ENCODE data around the gene GOLGA8T.
"Not testable (repeated sequence)": the region's sequence is repeated elsewhere in the genome, so short reads cannot be mapped to it uniquely, and the experiment has no call there.

Gene GOLGA8T, protein sequence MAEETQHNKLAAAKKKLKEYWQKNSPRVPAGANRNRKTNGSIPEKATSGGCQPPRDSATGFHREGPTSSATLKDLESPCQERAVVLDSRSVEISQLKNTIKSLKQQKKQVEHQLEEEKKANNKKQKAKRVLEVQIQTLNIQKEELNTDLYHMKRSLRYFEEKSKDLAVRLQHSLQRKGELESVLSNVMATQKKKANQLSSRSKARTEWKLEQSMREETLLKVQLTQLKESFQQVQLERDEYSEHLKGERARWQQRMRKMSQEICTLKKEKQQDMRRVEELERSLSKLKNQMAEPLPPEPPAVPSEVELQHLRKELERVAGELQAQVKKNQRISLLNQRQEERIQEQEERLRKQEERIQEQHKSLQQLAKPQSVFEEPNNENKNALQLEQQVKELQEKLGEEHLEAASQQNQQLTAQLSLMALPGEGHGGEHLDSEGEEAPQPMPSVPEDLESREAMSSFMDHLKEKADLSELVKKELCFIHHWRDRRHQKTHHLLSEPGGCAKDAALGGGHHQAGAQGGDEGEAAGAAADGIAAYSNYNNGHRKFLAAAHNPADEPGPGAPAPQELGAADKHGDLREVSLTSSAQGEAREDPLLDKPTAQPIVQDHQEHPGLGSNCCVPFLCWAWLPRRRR

GRCh38 chr15:30134751-30135150 lies at the start of gene GOLGA8T:
GOLGA8T (plus strand) TSS chr15:30135051; CDS start chr15:30135149, 98 bp downstream.
- DNase-seq (ENCODE audit: low read depth); H3K4me3 ChIP-seq (ENCODE audit: low read depth, low read length): not testable (repeated sequence)

- not testable (repeated sequence) for DNase-seq (ENCODE audit: low read depth)
Observed at GRCh38 chr15:30097827-30098226, 37.0 kb upstream of the GOLGA8T start.

GRCh38 chr15:30102890-30103289 lies 32.0 kb upstream of the GOLGA8T start:
- not testable (repeated sequence) for H3K4me3 ChIP-seq (ENCODE audit: low read depth, low read length); DNase-seq (ENCODE audit: low read depth)

More at GRCh38 chr15:30097827-30098226, 37.0 kb upstream of the GOLGA8T start:
- H3K4me3 ChIP-seq (ENCODE audit: low read depth, low read length): not testable (repeated sequence)

DNA sequence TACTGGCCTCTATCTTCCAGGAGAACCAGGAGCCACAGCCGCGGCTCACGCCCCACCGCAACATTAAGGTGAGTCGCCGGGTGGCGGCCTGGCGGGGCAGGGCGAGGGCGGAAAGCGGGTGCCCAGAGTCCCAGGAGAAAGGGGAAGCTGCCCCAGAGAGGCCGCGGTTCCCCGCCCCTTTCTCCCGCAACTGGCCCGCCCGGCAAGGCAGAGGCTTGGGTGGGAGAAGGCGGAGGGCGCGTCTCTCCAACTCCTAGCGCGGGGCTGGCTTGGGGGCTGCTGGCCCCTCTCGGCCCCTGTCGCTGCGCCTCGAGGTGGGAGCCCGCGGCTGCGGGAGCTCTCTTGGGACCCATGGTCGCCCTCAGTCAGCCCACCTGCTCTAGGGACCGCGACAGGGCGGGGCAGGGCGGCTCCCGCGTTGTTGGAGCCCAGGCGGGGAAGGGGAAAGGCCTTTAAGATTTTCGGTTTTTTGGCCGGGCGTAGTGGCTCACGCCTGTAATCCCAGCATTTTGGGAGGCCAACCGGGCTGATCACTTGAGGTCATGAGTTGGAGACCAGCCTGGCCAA lies 30.8 kb upstream of the GOLGA8T start:
- not testable (repeated sequence) for H3K4me3 ChIP-seq (ENCODE audit: low read depth, low read length)

GRCh38 chr15:30110591-30110990 lies 24.3 kb upstream of the GOLGA8T start:
- DNase-seq (ENCODE audit: low read depth); H3K4me3 ChIP-seq (ENCODE audit: low read depth, low read length): not testable (repeated sequence)

More for the DNA sequence above, 30.8 kb upstream of the GOLGA8T start:
- DNase-seq (ENCODE audit: low read depth): not testable (repeated sequence)

GRCh38 chr15:30130066-30130465 lies 4.8 kb upstream of the GOLGA8T start:
- DNase-seq (ENCODE audit: low read depth); H3K4me3 ChIP-seq (ENCODE audit: low read depth, low read length): not testable (repeated sequence)

- not testable (repeated sequence) for DNase-seq (ENCODE audit: low read depth); H3K4me3 ChIP-seq (ENCODE audit: low read depth, low read length)
Observed at GRCh38 chr15:30143246-30143645, 8.4 kb downstream of the GOLGA8T start.

DNA sequence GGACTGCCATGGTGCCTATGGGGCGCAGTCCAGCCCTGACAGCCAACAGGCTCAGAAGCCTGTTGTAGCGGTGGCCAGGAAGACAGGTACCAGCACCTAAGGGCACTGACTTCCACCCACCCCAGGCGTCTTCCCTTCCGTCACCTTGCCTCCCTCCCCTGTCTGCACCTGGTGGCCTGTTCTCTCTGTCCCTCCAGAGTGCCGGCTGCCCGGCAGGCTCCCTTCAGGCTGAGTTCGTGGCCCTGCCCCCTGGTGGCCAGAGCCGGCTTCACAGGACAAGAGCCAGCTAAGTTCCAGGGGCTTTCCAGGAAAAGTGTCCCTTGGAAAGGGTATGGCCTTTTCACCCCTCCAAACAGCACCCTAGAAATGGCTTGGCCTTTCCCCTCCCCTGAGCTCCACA lies 15.0 kb downstream of the GOLGA8T start:
- not testable (repeated sequence) for H3K4me3 ChIP-seq (ENCODE audit: low read depth, low read length); DNase-seq (ENCODE audit: low read depth)

DNA sequence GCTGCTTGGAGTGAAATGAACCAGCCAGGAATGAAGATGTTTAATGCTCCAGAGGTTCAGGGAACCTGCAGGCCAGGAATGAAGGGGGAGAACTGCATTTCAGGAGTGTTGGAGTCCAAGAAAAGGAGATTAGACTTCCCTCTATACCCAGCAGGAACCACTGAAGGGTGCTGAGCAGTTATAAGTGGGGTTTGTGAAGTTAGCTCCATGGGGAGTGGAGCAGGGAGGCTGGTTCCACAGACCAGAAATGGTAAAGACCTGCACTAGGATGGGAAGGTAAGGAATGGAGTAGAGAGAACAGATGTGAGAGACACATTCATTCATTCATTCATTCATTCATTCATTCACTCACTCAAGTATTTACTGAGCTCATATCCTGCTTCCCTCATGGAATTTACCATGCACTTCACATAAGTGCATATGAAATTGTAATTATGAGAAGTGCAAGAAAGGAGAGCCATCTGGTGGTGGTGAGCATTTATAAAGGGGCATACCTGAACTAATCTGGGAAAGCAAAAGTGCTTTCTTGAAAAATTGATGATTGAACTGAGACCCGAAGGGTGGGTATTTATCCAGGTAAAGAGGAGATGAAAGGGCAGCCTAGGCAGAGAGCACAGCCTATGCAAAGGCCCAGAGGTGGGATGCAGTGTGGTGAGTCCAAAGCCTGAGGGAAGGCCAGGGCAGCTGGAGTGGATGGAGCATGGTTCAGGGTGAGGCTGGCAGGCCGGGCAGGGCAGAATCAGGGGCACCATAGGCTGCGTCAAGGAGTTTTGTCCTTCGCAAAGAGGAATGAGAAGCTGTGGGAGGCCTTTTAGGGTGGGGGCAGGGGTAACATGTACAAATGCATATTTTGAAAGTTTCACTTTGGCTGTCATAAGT lies 27.9 kb downstream of the GOLGA8T start:
- DNase-seq (ENCODE audit: low read depth); H3K4me3 ChIP-seq (ENCODE audit: low read depth, low read length): not testable (repeated sequence)

GRCh38 chr15:30163759-30164158 lies 28.9 kb downstream of the GOLGA8T start:
- not testable (repeated sequence) for DNase-seq (ENCODE audit: low read depth); H3K4me3 ChIP-seq (ENCODE audit: low read depth, low read length)

DNA sequence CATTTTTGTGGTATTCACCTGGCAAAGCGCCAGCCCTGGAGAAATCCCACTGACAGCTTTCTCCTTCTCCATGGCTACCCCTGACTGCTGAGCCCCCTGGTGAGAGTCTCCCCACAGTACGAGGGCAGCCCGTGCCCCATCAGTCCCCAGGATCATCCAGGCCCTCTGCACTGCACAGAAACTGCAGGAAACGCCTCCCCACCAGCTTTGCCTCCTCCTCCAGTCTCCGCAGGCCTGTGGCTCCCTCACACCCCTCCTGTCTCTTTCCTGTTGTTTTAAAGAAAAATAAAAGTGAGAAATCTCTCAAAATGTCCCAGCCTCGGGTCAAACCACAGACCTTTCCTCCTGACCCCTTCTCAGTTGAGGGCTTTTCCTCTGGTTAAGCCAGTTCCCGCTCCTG lies 29.4 kb downstream of the GOLGA8T start:
- not testable (repeated sequence) for DNase-seq (ENCODE audit: low read depth); H3K4me3 ChIP-seq (ENCODE audit: low read depth, low read length)

- DNase-seq (ENCODE audit: low read depth); H3K4me3 ChIP-seq (ENCODE audit: low read depth, low read length): not testable (repeated sequence)
Observed at GRCh38 chr15:30167403-30167802, 32.6 kb downstream of the GOLGA8T start.

DNA sequence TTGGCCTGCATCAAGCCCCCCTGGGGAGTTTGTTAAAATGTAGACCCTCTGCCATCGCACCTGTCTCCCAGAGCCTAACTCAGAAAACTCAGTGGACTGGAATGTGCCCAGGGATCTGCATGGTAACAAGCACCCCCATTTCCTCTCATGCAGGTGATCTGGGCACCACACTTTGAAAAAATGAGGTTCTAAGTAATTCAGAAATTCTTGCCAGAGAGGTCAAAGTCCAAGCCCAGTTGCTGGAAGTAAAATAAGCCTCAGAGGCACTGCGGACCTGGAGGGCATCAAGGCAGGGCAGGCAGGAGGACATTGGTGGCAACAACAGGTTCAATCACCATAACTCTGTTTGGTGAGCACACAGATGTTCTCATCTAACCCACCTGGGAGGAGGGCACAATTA lies 33.0 kb downstream of the GOLGA8T start:
- DNase-seq (ENCODE audit: low read depth); H3K4me3 ChIP-seq (ENCODE audit: low read depth, low read length): not testable (repeated sequence)

GRCh38 chr15:30171452-30171851 lies 36.6 kb downstream of the GOLGA8T start:
- not testable (repeated sequence) for DNase-seq (ENCODE audit: low read depth); H3K4me3 ChIP-seq (ENCODE audit: low read depth, low read length)

Data from GM12864 (cell line).